Middle frontal gyrus (tissue), 1 donor: ENCODE results near the gene SCART1.
"Not testable (repeated sequence)": the region's sequence is repeated elsewhere in the genome, so short reads cannot be mapped to it uniquely, and the experiment has no call there.

Experiments used
- DNase-seq: peaks from one replicate; pipeline ENCODE4 v3.0.0-alpha.2; 2015; ENCODE audit warnings: low spot score; ENCODE audit errors: extremely low spot score

SCART1 gene

GRCh38 chr10:133453516-133454203 is at the start of gene SCART1:
TSS of gene SCART1 (plus strand) at chr10:133453945. CDS start at chr10:133453998, 53 bp downstream.
- no peak for DNase-seq

- no peak for DNase-seq
These were observed 48.5 kb upstream of the SCART1 start for GRCh38 chr10:133405272-133405671.

GRCh38 chr10:133405844-133406527 is 47.8 kb upstream of the SCART1 start:
- DNase-seq: no peak

- no peak for DNase-seq
These were observed 42.0 kb upstream of the SCART1 start for GRCh38 chr10:133411523-133412380.

- DNase-seq: no peak
These were observed 41.4 kb upstream of the SCART1 start for GRCh38 chr10:133412381-133412711.

GRCh38 chr10:133414401-133414800 is 39.3 kb upstream of the SCART1 start:
- not testable (repeated sequence) for DNase-seq

- DNase-seq: no peak
These were observed 38.0 kb upstream of the SCART1 start for GRCh38 chr10:133415752-133416151.

GRCh38 chr10:133418289-133418993 is 35.3 kb upstream of the SCART1 start:
- no peak for DNase-seq

GRCh38 chr10:133419211-133419950 is 34.4 kb upstream of the SCART1 start:
- no peak for DNase-seq

GRCh38 chr10:133420028-133420427 is 33.7 kb upstream of the SCART1 start:
- no peak for DNase-seq

GRCh38 chr10:133420579-133420978 is 33.2 kb upstream of the SCART1 start:
- no peak for DNase-seq

- no peak for DNase-seq
These were observed 32.2 kb upstream of the SCART1 start for GRCh38 chr10:133421336-133422222.

- DNase-seq: no peak
These were observed 31.4 kb upstream of the SCART1 start for GRCh38 chr10:133422223-133422806.

- no peak for DNase-seq
These were observed 30.7 kb upstream of the SCART1 start for GRCh38 chr10:133422807-133423771.

- DNase-seq: not testable (repeated sequence)
These were observed 29.6 kb upstream of the SCART1 start for GRCh38 chr10:133424102-133424501.

- DNase-seq: not testable (repeated sequence)
These were observed 29.1 kb upstream of the SCART1 start, which contains the start of gene SPRN for GRCh38 chr10:133424601-133425000. TSS of gene SPRN (minus strand) at chr10:133424625. CDS start at chr10:133423681, 944 bp downstream.

- not testable (repeated sequence) for DNase-seq
These were observed 24.2 kb upstream of the SCART1 start for GRCh38 chr10:133429571-133429970.
